Peyer's patch (tissue), 4 donors: ENCODE results near the gene ANKRD2. TPM values are rescaled to one million over a fixed set of nuclear protein-coding genes. Genes with fewer than 3 reads are reported as not detected.
"Not testable (repeated sequence)": the region's sequence is repeated elsewhere in the genome, so short reads cannot be mapped to it uniquely, and the experiment has no call there.

Experiments
- DNase-seq, 3 donors: peaks; one replicate each; pipeline ENCODE4 v3.0.0-alpha.2; 2017 to 2019
- H3K27ac ChIP-seq, 4 donors: fragments of 200-600 bp; sonication (generic); one replicate each; pipeline ENCODE4 v1.5.1; 2016 to 2019
- H3K27me3 ChIP-seq, 2 donors: fragments of 200-600 bp; sonication (generic); one replicate each; pipeline ENCODE4 v1.5.1; 2019
- H3K36me3 ChIP-seq, 3 donors: fragments of 200-600 bp; sonication (generic); one replicate each; pipeline ENCODE4 v1.5.1; 2016 to 2019
- H3K4me1 ChIP-seq, 4 donors: fragments of 200-600 bp; sonication (generic); one replicate each; pipeline ENCODE4 v1.5.1; 2016 to 2019
- H3K4me3 ChIP-seq, 4 donors: fragments of 200-600 bp; sonication (generic); 1 replicate in 3 of 4; 2 replicates in 1 of 4; pipeline ENCODE4 v1.5.1; 2016 to 2019; ENCODE audit warnings: mild to moderate bottlenecking in 1 of 4
- H3K9me3 ChIP-seq, 4 donors: fragments of 200-600 bp; sonication (generic); one replicate each; pipeline ENCODE4 v1.5.1; 2016 to 2019; ENCODE audit warnings: mild to moderate bottlenecking in 1 of 4
- CTCF ChIP-seq, 6 experiments: fragments of 450-650 bp in 4 of 6; fragments of 200-600 bp in 2 of 6; sonication (generic) in 1 of 6; IDR thresholded peaks; one replicate each; pipeline ENCODE4 v1.5.1; 2017 to 2019; ENCODE audit warnings: antibody characterized with exemption in 6 of 6, mild to moderate bottlenecking in 3 of 6, moderate library complexity in 1 of 6
- POLR2A ChIP-seq, 2 donors: fragments of 450-650 bp; IDR thresholded peaks; one replicate each; pipeline ENCODE4 v1.5.1; 2017; ENCODE audit warnings: antibody characterized with exemption in 2 of 2, mild to moderate bottlenecking in 2 of 2, moderate library complexity in 2 of 2
- total RNA-seq, 4 donors: library from RNA; depleted of rRNA; stranded (reverse); fragments of >200 nt; gene quantifications; one replicate each; pipeline ENCODE4 v1.1.0, GENCODE V29; 2016

The ANKRD2 gene
- not detected for total RNA-seq

DNA sequence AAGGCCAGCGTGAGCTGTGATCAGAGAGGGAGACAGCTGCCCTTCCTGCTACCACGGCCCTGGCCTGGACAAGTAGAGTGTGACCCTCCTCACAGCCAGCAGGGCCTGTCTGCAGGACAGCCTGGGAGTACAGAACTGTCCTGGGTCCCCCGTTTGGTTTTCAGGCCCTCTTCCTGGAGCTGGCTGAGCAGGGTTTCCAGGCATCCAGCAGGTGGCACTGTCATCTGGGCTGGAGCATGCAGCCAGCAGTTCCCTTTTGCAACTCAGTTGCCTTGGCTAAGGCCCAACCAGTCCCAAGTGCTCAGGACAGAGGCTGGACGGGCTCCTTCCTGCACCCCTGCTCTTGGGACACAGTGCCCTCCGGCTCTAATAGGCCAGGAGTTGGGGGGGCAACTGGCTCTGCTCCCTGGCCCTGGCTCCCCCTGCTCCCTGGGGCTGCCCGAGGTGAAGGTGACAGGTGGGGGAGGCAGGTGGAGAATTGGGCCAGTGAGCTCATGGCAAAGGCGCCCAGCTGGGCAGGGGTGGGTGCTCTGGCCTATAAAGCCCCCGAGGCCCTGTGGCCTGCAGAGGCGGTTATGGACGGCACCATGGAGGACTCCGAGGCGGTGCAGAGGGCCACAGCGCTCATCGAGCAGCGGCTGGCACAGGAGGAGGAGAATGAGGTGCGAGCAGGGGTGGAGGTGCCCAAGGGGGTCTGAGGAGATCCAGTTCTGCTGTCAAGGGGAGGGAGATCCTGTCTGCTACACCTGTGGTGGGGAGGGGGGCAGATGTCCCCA is at the start of gene ANKRD2:
Gene ANKRD2 (plus strand): TSS at position 566 of the 776 bp plus-strand sequence. CDS start 10 bp downstream, at position 576.
- peak; percentile 22 to 85 (median 79) for DNase-seq
- Histone ChIP-seq H3K9me3 (no peaks in the 10 kb centered on the region), H3K27me3 (no peaks in the 10 kb centered on the region), H3K4me1 (peaks cover 0 to 8% (median 0%) of the 10 kb centered on the region in 4 donors), H3K27ac (no peak within 1 kb of the TSS), H3K4me3 (no peak within 1 kb of the TSS), H3K36me3 (no peaks in the 10 kb centered on the region)
- TF ChIP-seq POLR2A (IDR thresholded peaks at IDR 0.05) (no peak), CTCF (IDR thresholded peaks at IDR 0.05) (peak in 5 of 6 experiments; percentile 34 to 84 (median 82))

- no peak overlapping the region for H3K27ac ChIP-seq
- TF ChIP-seq CTCF (IDR thresholded peaks at IDR 0.05), result no peak
- TF ChIP-seq POLR2A (IDR thresholded peaks at IDR 0.05), result no peak
- H3K9me3 ChIP-seq, result no peaks in the 10 kb centered on the region
- no peak overlapping the region for H3K4me3 ChIP-seq
- H3K36me3 ChIP-seq, result no peaks in the 10 kb centered on the region
- H3K27me3 ChIP-seq, result no peaks in the 10 kb centered on the region
- DNase-seq, result no peak
- H3K4me1 ChIP-seq, result no peaks in the 10 kb centered on the region
Measured at GRCh38 chr10:97522937-97523336, 49.6 kb upstream of the ANKRD2 start.

DNA sequence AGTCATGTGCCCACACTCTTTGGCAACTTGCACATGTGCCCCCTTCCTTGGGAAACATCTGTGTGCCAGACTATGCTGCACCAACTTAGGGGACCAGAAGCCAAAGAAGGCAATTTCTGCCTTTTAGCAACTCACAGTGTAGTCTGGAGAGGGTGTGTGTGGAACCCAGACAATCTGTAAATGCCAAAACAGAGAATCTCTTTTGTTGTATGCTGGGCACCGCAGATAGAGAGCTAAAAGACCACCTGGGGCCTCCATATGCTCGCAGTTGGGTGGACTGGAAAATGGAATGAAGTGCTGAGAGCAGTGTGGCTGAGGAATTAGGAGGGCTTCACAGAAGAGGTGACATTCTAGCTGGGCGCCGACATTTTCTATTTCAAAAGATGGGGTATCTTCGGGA is 47.5 kb upstream of the ANKRD2 start:
- Histone ChIP-seq H3K27ac (no peak overlapping the region), H3K4me3 (no peak overlapping the region), H3K27me3 (no peaks in the 10 kb centered on the region), H3K4me1 (no peaks in the 10 kb centered on the region), H3K36me3 (no peaks in the 10 kb centered on the region), H3K9me3 (no peaks in the 10 kb centered on the region)
- no peak for TF ChIP-seq POLR2A (IDR thresholded peaks at IDR 0.05)
- no peak for TF ChIP-seq CTCF (IDR thresholded peaks at IDR 0.05)
- DNase-seq, result no peak

- DNase-seq, result no peak
- Histone ChIP-seq H3K4me3 (no peak overlapping the region), H3K9me3 (no peaks in the 10 kb centered on the region), H3K36me3 (no peaks in the 10 kb centered on the region), H3K4me1 (no peaks in the 10 kb centered on the region), H3K27me3 (no peaks in the 10 kb centered on the region), H3K27ac (no peak overlapping the region)
- TF ChIP-seq POLR2A (IDR thresholded peaks at IDR 0.05), result no peak
Measured at GRCh38 chr10:97525683-97526110, 46.9 kb upstream of the ANKRD2 start.

DNA sequence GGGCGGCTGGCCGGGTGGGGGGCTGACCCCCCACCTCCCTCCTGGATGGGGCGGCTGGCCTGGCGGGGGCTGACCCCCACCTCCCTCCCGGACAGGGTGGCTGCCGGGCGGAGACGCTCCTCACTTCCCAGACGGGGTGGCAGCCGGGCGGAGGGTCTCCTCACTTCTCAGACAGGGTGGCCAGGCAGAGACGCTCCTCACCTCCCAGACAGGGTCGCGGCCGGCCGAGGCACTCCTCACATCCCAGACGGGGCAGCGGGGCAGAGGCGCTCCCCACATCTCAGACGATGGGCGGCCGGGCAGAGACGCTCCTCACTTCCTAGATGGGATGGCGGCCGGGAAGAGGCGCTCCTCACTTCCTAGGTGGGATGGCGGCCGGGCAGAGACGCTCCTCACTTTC is 43.7 kb upstream of the ANKRD2 start:
- H3K27ac ChIP-seq, H3K27me3 ChIP-seq, H3K36me3 ChIP-seq, DNase-seq, H3K4me3 ChIP-seq, H3K9me3 ChIP-seq, H3K4me1 ChIP-seq: not testable (repeated sequence)

DNA sequence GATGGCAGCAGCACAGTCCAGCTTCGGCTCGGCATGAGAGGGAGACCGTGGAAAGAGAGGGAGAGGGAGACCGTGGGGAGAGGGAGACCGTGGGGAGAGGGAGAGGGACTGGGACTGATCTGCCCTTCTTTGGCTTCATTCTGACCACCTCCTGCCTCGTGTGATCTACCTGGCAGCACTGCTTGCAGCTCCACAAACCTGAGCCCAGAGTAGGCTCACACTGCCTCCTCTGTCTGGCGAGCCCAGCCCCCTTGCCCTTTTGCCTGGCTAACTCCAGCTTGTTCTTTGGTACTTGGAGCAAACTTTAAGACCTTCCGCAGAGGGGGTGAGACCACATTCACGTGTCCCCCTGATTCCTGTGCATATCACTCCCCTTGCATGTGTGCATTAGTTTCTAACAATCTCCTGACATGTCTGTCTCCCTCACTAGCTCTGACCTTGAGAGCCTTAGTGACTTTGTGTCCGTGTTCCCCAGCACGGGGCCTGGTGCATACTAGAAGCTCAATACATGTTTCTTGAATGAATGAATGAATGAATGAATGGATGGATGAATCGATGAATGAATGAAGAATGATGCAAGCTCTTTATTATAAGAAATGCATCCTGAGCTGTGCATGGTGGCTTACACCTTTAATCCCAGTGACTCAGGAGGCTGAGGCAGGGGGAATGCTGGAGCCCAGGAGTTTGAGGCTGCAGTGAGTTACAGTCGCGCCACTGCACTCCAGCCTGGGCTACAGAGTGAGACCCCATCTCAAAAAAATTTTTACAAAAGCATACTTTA is 42.7 kb upstream of the ANKRD2 start:
- Histone ChIP-seq H3K4me1 (no peaks in the 10 kb centered on the region), H3K4me3 (no peak overlapping the region), H3K9me3 (no peaks in the 10 kb centered on the region), H3K27me3 (no peaks in the 10 kb centered on the region), H3K27ac (no peak overlapping the region), H3K36me3 (no peaks in the 10 kb centered on the region)
- no peak for TF ChIP-seq CTCF (IDR thresholded peaks at IDR 0.05)
- TF ChIP-seq POLR2A (IDR thresholded peaks at IDR 0.05), result no peak
- no peak for DNase-seq
